Stimulated activated CD4-positive, alpha-beta T cell treated with anti-CD3 and anti-CD28 coated beads, Interleukin-12 subunit alpha, Interleukin-12 subunit beta, amount 100 ng/mL, for 48 hours (primary cell): ENCODE results near the gene ZNF124.
"Not testable (repeated sequence)": the region's sequence is repeated elsewhere in the genome, so short reads cannot be mapped to it uniquely, and the experiment has no call there.

Source experiments
- DNase-seq, 3 donors: peaks; one replicate each; pipeline ENCODE4 v3.0.0-alpha.2; 2020; ENCODE audit warnings: low read depth in 2 of 3, low spot score in 1 of 3

The ZNF124 gene

DNA sequence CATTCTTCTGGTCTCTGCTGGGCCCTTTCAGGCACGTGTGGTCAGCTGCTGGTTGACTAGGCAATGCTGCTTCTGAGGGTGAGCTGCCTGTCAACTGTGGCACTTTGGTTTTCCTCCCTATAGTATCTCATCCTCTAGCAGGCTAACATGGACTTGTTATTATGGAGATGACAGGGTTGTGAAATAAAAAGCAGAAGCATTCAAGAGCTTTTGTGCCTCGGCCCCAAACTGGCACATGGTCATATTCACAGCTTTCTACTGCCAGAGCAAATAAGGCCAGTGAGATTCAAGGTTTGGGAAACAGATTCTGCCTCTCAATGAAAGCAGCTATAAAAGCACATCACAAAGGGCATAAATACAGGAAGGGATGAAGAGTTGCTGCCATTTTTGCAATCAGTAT lies 1.6 kb upstream of the ZNF124 start:
- no peak for DNase-seq

DNA sequence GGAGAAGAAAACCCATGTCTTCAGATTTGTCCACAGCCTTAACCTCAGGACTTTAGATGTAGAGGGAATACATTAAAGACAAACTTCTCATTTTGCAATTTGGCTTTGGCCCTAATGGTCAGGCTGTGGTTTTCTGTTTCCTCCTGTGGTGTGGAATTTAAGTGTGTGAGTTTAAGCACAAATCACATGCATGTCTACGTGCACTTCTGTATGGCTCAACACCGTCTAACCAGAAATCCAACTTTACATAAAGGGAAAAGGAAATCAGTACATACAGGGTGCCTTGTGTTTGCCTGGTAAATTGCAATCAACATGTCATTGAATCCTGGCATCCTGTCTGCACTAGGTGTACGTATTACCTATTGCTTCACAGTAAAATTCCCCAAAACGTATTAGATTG lies 1.2 kb upstream of the ZNF124 start:
- no peak for DNase-seq

DNA sequence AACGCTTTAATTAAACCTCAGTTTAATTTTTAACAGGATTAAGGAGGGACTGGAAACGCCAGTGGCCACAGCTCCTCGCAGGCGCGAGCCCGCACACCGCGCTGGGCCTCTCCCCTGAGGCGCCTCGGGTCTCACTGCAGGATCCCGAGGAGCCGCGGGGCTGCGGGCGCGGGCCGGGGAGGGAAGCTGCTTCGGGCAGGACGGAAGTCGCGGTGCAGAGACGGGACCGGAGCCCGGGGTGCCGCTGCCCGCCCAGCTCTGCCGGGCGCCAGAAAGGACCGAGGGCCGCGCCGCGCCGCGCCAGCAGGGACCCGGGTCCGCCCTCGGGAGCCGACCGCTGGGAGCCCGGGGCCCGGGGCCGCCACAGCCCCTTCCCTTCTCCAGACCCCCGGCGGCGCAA lies 377 bp downstream of the ZNF124 start:
- DNase-seq: not testable (repeated sequence)

DNA sequence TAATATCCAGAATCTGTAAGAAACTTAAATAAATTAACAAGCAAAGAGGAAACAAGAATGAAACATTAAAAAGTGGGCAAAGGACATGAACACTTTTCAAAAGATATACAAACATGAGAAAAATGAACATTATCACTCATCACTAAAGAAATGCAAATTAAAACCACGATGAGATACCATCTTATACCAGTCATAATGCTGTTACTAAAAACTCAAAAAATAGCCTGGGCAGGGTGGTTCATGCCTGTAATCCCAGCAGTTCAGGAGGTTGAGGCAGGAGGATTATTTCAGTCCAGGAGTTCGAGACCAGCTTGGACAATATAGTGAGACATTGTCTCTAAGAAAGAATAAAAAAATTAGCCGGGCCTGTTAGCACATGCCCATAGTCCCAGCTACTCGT lies 6.1 kb downstream of the ZNF124 start:
- no peak for DNase-seq

DNA sequence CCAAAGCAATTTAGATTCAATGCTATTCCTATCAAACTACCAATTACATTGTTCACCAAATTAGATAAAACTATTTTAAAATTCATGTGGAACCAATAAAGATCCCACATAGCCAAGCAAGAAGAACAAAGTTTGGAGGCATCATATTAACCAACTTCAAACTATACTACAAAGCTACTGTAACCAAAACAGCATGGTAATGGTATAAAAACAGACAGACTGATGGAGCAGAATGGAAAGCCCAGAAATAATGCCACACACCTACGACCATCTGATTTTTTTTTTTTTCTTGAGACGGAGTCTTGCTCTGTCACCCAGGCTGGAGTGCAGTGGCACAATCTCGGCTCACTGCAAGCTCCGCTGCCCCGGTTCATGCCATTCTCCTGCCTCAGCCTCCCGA lies 7.1 kb downstream of the ZNF124 start:
- DNase-seq: no peak

DNA sequence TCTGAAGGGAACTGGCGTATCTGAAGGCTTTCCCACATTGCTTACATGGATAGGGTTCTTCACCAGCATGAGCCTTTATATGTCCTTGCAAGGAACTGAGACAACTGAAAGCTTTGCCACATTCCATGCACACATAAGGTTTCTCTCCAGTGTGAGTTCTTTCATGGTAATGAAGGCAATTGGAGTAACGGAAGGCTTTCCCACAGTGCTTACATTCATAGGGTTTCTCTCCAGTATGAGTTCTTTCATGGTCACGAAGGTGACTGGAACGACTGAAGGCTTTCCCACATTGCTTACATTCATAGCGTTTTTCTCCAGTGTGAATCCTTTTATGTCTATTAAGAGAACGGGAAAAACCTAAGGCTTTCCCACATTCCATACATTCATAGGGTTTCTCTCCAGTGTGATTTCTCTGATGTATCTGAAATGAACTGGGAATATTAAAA lies 15.0 kb downstream of the ZNF124 start:
- DNase-seq: no peak

DNA sequence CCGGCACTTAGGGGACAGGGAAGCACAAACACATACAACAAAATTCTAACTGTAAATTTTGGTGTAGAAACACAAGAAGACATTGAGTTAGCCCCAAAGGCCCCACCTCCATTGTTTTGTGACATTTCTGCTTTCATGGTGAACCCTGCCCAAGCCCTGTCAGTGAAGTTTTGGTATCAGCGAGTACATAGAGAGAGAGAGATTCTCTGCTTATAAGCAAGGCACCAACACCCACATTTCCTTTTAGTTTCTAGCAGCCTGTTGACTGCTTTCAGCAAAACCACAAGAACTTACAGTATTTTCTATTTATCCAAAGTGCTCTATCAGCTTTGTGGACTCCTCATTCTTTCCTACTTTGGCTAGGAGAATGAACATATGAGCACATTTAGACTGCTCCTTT lies 24.0 kb downstream of the ZNF124 start:
- no peak for DNase-seq

DNA sequence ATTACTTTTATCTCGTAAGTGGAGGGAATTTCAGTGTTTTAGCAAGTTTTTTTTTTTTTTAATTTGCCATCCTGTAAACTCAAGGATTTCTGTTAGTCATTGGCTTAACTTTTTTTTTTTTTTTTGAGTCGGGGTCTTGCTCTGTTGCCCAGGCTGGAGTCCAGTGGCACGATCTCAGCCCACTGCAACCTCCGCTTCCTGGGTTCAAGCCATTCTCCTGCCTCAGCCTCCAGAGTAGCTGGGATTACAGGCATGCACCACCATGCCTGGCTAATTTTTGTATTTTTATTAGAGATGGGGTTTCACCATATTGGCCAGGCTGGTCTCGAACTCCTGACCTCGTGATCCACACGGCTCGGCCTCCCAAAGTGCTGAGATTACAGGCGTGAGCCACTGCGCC lies 24.7 kb downstream of the ZNF124 start:
- DNase-seq: not testable (repeated sequence)

DNA sequence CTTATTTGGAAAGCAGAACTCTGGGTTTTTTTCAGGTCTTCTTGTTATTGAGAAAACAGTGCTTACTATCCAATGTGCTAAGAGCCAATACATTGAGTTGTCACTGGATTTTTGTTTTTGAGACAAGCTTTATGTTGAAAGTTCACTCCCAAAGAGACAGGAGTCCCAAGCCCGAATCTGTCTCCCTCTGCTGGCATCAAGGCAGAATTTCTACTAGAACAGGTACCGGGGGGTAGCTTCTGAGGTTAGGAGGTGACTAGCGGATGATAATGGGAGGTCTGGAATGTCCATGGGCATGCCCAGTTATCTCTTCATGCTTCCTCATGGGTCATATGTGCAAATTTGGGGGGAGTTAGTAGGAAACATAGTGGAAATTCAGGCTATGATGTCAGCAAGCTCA lies 25.1 kb downstream of the ZNF124 start:
- no peak for DNase-seq

DNA sequence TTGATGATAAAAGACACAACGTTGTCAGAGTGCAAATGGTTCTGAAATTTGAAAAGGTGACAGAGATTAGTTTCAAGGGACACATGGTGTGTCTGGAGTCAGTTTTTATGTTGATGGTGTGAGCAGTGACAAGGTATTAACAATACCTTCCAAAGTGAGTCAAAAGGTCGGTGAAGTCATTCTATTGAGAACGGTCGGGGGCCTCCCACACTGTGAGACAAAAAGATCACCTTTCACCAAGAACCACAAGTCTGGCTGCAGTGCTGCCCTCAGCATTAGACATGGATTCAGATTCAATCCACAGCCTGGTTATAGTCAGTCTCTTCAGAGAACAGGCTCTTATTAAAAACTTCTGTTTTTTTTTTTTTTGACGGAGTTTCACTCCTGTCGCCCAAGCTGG lies 26.5 kb downstream of the ZNF124 start:
- DNase-seq: no peak

DNA sequence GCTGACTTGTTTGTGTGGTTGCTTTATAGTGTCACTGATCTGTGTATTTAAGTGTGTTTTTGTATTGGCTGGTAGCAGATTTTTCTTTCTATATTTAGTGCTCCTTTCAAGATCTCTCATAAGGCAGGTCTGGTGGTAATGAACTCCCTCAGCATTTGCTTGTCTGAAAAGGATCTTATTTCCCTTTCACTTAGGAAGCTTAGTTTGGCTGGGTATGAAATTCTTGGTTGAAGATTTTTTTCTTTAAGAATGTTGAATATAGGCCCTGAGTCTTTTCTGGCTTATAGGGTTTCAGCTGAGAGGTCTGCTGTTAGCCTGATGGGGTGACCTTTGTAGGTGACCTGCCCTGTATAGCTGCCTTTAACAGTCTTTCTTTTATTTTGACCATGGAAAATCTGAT lies 32.3 kb downstream of the ZNF124 start:
- not testable (repeated sequence) for DNase-seq

DNA sequence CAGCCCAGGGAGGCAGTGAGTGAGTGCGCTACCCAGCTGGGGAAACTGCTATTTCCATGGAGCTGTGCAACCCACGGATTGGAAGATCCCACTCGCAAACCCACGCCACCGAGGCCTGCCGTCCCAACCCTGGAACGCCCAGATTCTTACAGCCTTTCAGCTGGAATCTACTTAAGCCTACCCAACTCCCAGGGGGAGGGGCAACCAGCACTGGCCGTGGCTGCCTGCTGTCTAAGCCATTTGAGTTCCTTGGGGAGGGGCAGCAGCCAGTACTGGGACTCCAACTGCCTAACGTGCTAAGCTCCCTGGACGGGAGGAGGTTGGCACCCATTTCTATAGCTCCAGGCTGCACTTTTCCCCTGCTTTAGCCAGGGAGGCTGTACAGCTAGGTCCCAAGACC lies 40.6 kb downstream of the ZNF124 start:
- no peak for DNase-seq

DNA sequence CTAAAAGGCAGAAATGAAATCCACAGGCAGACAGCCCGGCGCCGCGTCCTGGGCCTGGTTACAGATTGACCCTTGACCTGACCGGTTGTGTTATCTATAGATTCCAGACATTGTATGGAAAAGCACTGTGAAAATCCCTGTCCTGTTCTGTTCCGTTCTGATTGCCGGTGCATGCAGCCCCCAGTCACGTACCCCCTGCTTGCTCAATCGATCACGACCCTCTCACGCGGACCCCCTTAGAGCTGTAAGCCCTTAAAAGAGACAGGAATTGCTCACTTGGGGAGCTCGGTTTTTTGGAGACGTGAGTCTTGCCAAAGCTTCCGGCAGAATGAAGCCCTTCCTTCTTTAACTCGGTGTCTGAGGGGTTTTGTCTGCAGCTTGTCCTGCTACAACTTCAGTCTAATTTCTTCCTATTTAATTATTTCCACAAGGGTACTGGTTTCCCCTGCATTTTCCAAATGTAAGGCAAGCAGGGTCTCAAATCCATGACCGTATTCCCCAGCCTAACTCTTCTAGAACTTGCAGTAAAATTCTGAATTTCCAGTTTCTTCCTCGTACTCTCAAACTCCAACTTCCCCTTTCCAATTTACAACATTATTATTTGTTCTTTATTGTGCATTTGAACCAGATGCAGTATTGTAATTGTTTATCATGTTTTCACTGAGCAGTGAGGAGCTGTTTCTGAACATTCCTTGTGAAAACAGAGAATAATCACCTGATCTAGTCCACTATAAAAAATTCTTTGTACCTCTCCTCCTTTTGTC lies 44.1 kb downstream of the ZNF124 start:
- DNase-seq: not testable (repeated sequence)

DNA sequence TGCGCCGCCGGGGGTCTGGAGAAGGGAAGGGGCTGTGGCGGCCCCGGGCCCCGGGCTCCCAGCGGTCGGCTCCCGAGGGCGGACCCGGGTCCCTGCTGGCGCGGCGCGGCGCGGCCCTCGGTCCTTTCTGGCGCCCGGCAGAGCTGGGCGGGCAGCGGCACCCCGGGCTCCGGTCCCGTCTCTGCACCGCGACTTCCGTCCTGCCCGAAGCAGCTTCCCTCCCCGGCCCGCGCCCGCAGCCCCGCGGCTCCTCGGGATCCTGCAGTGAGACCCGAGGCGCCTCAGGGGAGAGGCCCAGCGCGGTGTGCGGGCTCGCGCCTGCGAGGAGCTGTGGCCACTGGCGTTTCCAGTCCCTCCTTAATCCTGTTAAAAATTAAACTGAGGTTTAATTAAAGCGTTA lies 45.2 kb downstream of the ZNF124 start:
- DNase-seq: not testable (repeated sequence)

DNA sequence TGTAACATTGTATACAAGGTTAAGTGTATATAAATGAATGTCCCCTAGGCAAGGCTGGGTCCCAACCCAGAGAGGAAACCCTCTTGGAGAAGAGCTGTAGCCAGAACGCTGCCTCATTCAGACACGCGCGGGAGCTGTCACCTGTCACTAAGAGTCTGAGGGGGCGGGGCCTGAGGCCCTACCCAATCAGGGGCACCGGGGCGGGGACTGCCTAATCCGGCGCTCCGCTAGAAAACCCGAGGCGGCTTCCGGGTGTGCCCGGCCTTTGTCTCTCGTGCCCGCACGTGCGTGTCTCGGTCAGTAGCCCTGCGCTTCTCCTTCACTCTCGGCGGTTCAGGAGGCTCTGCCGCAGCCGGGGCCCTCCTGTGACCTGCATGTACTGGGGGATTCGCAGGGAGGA lies 45.7 kb downstream of the ZNF124 start:
- not testable (repeated sequence) for DNase-seq

DNA sequence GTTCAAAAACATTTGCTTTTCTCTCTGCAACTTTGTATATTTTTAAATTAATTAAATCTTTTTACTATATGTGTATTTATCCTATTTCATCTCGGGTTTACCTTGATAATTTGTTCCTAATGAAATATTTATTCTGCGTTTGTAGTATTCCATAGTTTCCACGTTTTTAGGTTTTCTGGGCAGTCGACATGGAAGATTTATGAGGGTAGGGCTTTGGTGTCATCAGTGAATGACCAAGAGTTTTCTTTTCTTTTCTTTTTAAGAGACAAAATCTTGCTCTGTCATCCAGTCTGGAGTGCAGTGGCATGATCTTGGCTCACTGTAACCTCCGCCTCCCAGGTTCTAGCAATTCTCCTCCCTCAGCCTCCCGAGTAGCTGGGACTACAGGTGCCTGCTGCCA lies 50.4 kb downstream of the ZNF124 start:
- DNase-seq: no peak

DNA sequence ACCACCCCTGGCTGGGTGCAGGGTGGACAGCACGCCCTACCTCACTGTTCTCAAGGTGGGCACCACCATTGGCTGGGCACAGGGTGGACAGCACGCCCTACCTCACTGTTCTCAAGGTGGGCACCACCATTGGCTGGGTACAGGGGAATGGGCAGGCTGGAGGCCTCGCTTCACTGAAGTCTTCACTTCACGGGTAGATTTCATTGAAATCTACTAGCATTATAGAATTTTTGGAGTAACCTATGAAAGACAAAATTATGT lies 51.5 kb downstream of the ZNF124 start:
- DNase-seq: not testable (repeated sequence)

DNA sequence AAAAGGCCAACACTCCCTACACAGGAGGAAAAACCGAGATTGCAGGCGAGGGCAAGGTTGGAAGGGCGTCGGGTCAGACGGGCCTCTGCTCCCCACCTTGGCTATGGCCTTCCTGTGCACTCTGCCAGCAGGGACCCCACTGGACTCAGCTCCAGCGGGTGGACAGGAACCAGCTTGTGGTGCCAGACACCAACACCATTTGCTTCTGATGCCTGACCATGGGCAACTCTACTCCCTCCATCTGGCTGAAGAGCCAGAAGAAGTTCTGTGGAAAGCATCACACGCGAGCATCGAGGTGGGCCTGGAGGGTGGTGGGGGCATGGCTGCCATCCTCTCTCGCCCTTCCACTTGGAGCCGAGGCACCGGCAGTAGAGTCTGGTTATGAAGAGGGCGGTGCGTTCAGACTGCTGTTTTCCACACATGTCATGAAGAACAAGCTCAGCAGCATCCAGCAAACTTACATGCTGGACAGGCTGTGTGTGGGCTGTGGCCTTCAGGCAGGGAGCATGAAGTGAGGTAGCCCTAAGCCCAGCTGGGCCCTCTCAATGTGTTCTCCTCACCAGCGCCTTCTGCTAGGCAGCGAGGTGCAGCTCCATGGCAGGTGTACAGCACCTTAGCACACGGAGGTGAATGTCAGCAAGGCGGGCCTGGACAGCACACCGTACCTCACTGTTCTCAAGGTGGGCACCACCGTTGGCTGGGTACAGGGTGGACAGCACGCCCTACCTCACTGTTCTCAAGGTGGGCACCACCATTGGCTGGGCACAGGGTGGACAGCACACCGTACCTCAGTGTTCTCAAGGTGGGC lies 52.0 kb downstream of the ZNF124 start:
- no peak for DNase-seq

DNA sequence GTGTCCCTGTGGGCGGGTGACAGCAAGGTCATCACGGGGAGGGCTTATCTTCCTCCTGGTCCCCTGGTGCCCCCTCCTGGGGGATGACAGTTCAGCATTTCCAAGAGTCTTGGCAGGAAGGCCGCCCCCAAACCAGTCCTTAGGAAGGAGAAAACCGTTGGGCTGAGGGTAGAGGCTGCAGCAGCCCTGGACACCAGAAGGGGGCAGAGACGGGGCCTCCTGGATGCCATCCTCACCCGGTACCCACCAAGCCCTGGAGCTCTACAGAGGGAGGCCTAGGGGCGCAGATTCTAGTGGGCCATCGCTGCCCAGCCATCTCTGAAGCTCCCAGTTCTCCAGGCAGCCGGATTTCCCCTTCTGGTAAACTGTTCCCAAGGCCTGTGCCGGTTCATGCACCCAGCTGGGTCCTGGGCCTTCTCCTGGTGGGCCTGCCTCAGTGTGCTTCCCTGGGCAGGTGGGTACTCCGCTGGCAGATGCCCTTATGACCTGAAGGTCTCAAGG lies 52.8 kb downstream of the ZNF124 start:
- DNase-seq: peak in 2 of 3 donors; percentile 34 to 39

DNA sequence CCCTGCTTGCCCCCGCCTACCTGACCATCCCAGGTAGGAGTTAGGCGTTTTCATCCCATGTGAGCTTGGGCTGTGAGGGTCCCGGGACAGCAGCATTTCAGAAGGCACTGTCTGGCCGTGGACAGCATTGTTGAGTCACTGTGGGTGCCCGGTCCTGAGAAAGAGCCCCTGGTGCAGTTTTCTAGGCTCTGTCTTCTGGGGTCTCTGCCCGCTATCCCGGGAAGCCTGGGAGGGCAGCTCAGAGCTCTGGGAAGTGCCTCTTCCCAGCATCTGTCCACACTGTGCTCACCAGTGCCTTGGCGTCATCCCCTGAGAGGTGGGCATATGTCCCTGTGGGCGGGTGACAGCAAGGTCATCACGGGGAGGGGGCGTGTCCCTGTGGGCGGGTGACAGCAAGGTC lies 56.3 kb downstream of the ZNF124 start:
- DNase-seq: no peak

DNA sequence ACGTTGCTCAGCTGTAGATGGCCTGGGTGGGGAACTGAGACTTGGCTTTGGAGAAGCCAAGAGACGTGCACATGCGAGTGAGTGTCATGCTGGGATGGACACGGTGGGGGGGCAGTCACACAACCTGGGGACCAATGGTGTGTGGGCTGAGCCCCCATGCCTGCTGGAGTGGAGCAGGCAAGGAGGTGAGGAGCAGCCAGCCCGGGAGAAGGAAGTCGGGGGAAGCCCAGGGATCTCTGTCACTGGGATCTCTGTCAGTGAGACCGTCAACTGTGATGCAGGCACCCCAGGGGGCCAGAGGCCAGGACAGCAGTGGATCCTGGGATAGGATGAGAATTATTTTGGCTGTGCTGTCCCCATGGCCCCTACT lies 56.7 kb downstream of the ZNF124 start:
- no peak for DNase-seq

DNA sequence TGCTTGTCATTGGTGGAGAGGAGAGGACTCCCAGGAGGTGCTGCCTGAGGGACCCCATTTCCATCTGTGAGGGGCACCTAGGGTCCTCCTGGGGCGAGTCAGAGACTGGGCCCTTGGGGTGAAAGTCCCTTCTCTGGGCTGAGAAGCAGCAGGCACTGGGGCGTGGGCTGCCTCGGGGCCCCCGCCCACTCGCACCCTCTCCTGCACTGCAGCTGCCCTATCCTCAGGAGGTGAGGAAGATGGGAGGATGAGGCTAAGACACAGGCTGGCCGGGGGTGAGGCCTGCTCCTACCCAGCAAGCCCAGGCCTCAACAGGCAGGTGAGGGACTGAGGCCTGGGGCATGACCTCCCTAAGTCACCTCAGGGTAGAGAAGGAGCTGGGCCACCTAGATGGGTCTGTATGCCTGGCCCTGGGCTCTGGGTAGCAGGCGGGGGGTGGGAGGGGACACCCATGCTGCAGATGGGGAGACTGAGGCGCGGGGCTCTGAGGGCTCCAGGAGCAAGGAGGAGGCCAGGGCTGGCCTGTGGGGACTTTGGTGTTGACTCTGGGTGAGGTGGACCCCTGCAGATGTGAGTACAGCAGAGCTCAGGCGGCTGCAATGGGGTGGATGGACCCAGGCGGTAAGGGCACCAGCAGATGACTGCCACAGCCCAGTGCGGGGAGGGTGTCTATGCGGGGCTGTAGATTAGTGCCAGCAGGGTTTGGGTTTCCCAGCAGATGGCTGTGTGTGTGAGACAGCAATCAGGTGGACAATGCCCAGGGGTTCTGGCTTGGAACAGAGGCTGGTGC lies 57.3 kb downstream of the ZNF124 start:
- DNase-seq: no peak
